Measurements from ENCODE around the gene CCDC88B.
A peak's percentile ranks its signal among the peaks of the same experiment; 100 is the strongest.

The CCDC88B gene

GRCh38 chr11:64292460-64293254 lies 47.3 kb upstream of the CCDC88B start:
- peaks cover 0 to 23% (median 18%) of the 10 kb centered on the region in 4 experiments for H3K4me1 ChIP-seq (ENCODE audit: control extremely low read depth in 1 of 4, control insufficient read depth in 4 of 4, insufficient read depth in 4 of 4, low read length in 3 of 4)
- CTCF ChIA-PET, result interaction anchor here (1.4 to 6.1 kb wide), 2 partner anchors 10 to 22 kb away, joined by 4 to 45 read pairs; partner anchors contain the start of genes CATSPERZ and ESRRA
- DNase-seq, result no peak

DNA sequence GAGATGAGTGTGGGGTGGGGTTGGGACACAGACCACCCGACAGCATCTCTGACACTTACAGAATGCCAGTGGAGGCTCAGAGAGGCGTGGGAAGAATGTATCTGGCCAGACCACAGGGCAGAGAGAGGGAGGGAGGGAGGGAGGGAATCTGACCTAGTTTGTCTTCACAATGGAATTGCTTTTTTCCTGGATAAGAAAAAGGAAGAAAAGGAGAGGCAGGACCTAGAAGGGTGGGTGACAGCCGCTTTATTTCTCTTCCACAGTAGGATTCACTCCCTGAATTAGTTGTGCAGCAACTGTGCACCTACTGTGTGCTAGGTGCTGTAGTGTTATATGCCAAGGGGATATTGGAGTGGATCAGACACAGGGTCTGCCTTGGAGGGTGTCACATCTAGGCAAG lies 45.2 kb upstream of the CCDC88B start:
- 81% methylated on average over 3 of the region's 3 CpGs for WGBS (ENCODE audit: insufficient coverage)
- CTCF ChIA-PET, result interaction anchor here (0.7 to 2.4 kb wide), 6 partner anchors 31 to 1735 kb away, joined by 3 to 6 read pairs (median 3); no protein-coding TSS in a partner anchor

More at GRCh38 chr11:64292460-64293254, 47.3 kb upstream of the CCDC88B start:
- Histone ChIP-seq H3K27me3 (replicated peaks in 2 of 5; ENCODE audit: control insufficient read depth in 4 of 5, insufficient read depth in 5 of 5, low read length in 4 of 5) (peaks cover 14 to 83% (median 44%) of the 10 kb centered on the region in 5 experiments), H3K36me3 (ENCODE audit: control insufficient read depth in 4 of 4, insufficient read depth in 4 of 4, low read length in 3 of 4) (peaks cover 0 to 2% (median 0%) of the 10 kb centered on the region in 4 experiments), H3K9me3 (ENCODE audit: control extremely low read depth in 1 of 5, control insufficient read depth in 4 of 5, insufficient read depth in 2 of 5, low read depth in 1 of 5, low read length in 4 of 5) (no peaks in the 10 kb centered on the region), H3K27ac (ENCODE audit: insufficient read depth in 1 of 2, low read depth in 1 of 2, low read length in 2 of 2, poor library complexity in 1 of 2, severe bottlenecking in 2 of 2) (no peak overlapping the region), H3K4me3 (ENCODE audit: control insufficient read depth in 1 of 7, extremely low read depth in 1 of 7, insufficient read depth in 4 of 7, low read depth in 2 of 7, low read length in 6 of 7) (peak overlapping the region in 6 of 7 experiments; percentile 10 to 62 (median 40))
- POLR2A ChIA-PET, result no interaction called here
- WGBS (ENCODE audit: insufficient coverage), result 40% methylated on average over 29 of the region's 42 CpGs

GRCh38 chr11:64295760-64296159 lies 44.2 kb upstream of the CCDC88B start:
- Histone ChIP-seq H3K27me3 (replicated peaks in 2 of 5; ENCODE audit: control insufficient read depth in 4 of 5, insufficient read depth in 5 of 5, low read length in 4 of 5) (peaks cover 14 to 99% (median 64%) of the 10 kb centered on the region in 5 experiments), H3K4me3 (ENCODE audit: control insufficient read depth in 1 of 7, extremely low read depth in 1 of 7, insufficient read depth in 4 of 7, low read depth in 2 of 7, low read length in 6 of 7) (no peak overlapping the region), H3K9me3 (ENCODE audit: control extremely low read depth in 1 of 5, control insufficient read depth in 4 of 5, insufficient read depth in 2 of 5, low read depth in 1 of 5, low read length in 4 of 5) (no peaks in the 10 kb centered on the region), H3K36me3 (ENCODE audit: control insufficient read depth in 4 of 4, insufficient read depth in 4 of 4, low read length in 3 of 4) (no peaks in the 10 kb centered on the region), H3K27ac (ENCODE audit: insufficient read depth in 1 of 2, low read depth in 1 of 2, low read length in 2 of 2, poor library complexity in 1 of 2, severe bottlenecking in 2 of 2) (no peak overlapping the region), H3K4me1 (ENCODE audit: control extremely low read depth in 1 of 4, control insufficient read depth in 4 of 4, insufficient read depth in 4 of 4, low read length in 3 of 4) (peaks cover 0 to 49% (median 38%) of the 10 kb centered on the region in 4 experiments)
- WGBS (ENCODE audit: insufficient coverage), result 100% methylated on average over 2 of the region's 4 CpGs
- no peak for DNase-seq
- ChIA-PET CTCF (interaction anchor here (0.7 to 2.4 kb wide), 6 partner anchors 32 to 1736 kb away, joined by 3 to 6 read pairs (median 3); no protein-coding TSS in a partner anchor), POLR2A (interaction anchor here (1.1 kb wide), 1 partner anchor 25 kb away, joined by 6 read pairs; no protein-coding TSS in a partner anchor)

More for the DNA sequence above, 45.2 kb upstream of the CCDC88B start:
- DNase-seq, result no peak
- POLR2A ChIA-PET, result interaction anchor here (0.7 kb wide), 1 partner anchor 90 kb away, joined by 4 read pairs; no protein-coding TSS in a partner anchor
- Histone ChIP-seq H3K27me3 (replicated peaks in 2 of 5; ENCODE audit: control insufficient read depth in 4 of 5, insufficient read depth in 5 of 5, low read length in 4 of 5) (peaks cover 14 to 99% (median 61%) of the 10 kb centered on the region in 5 experiments), H3K9me3 (ENCODE audit: control extremely low read depth in 1 of 5, control insufficient read depth in 4 of 5, insufficient read depth in 2 of 5, low read depth in 1 of 5, low read length in 4 of 5) (no peaks in the 10 kb centered on the region), H3K4me1 (ENCODE audit: control extremely low read depth in 1 of 4, control insufficient read depth in 4 of 4, insufficient read depth in 4 of 4, low read length in 3 of 4) (peaks cover 0 to 39% (median 28%) of the 10 kb centered on the region in 4 experiments), H3K36me3 (ENCODE audit: control insufficient read depth in 4 of 4, insufficient read depth in 4 of 4, low read length in 3 of 4) (no peaks in the 10 kb centered on the region), H3K27ac (ENCODE audit: insufficient read depth in 1 of 2, low read depth in 1 of 2, low read length in 2 of 2, poor library complexity in 1 of 2, severe bottlenecking in 2 of 2) (no peak overlapping the region), H3K4me3 (ENCODE audit: control insufficient read depth in 1 of 7, extremely low read depth in 1 of 7, insufficient read depth in 4 of 7, low read depth in 2 of 7, low read length in 6 of 7) (no peak overlapping the region)

GRCh38 chr11:64296236-64296635 lies 43.8 kb upstream of the CCDC88B start:
- Histone ChIP-seq H3K36me3 (ENCODE audit: control insufficient read depth in 4 of 4, insufficient read depth in 4 of 4, low read length in 3 of 4) (no peaks in the 10 kb centered on the region), H3K27ac (ENCODE audit: insufficient read depth in 1 of 2, low read depth in 1 of 2, low read length in 2 of 2, poor library complexity in 1 of 2, severe bottlenecking in 2 of 2) (no peak overlapping the region), H3K9me3 (ENCODE audit: control extremely low read depth in 1 of 5, control insufficient read depth in 4 of 5, insufficient read depth in 2 of 5, low read depth in 1 of 5, low read length in 4 of 5) (no peaks in the 10 kb centered on the region), H3K4me1 (ENCODE audit: control extremely low read depth in 1 of 4, control insufficient read depth in 4 of 4, insufficient read depth in 4 of 4, low read length in 3 of 4) (peaks cover 0 to 50% (median 40%) of the 10 kb centered on the region in 4 experiments), H3K27me3 (replicated peaks in 2 of 5; ENCODE audit: control insufficient read depth in 4 of 5, insufficient read depth in 5 of 5, low read length in 4 of 5) (peaks cover 14 to 95% (median 62%) of the 10 kb centered on the region in 5 experiments), H3K4me3 (ENCODE audit: control insufficient read depth in 1 of 7, extremely low read depth in 1 of 7, insufficient read depth in 4 of 7, low read depth in 2 of 7, low read length in 6 of 7) (no peak overlapping the region)
- CTCF ChIA-PET, result interaction anchor here (1.1 to 2.9 kb wide), 4 partner anchors 12 to 90 kb away, joined by 3 to 10 read pairs (median 5); partner anchors contain the start of genes BAD, FERMT3, PRDX5 and TRMT112
- POLR2A ChIA-PET, result interaction anchor here (1.1 kb wide), 1 partner anchor 26 kb away, joined by 6 read pairs; no protein-coding TSS in a partner anchor
- 22% methylated on average over 1 of the region's 1 CpG for WGBS (ENCODE audit: insufficient coverage)
- DNase-seq, result no peak

GRCh38 chr11:64296830-64297698 lies 42.9 kb upstream of the CCDC88B start:
- 5% methylated on average over 27 of the region's 34 CpGs for WGBS (ENCODE audit: insufficient coverage)
- peaks cover 0 to 41% (median 33%) of the 10 kb centered on the region in 4 experiments for H3K4me1 ChIP-seq (ENCODE audit: control extremely low read depth in 1 of 4, control insufficient read depth in 4 of 4, insufficient read depth in 4 of 4, low read length in 3 of 4)
- CTCF ChIA-PET, result interaction anchor here (0.8 to 2.9 kb wide), 7 partner anchors 13 to 91 kb away, joined by 3 to 10 read pairs (median 4); partner anchors contain the start of genes BAD, FERMT3, PRDX5 and TRMT112

DNA sequence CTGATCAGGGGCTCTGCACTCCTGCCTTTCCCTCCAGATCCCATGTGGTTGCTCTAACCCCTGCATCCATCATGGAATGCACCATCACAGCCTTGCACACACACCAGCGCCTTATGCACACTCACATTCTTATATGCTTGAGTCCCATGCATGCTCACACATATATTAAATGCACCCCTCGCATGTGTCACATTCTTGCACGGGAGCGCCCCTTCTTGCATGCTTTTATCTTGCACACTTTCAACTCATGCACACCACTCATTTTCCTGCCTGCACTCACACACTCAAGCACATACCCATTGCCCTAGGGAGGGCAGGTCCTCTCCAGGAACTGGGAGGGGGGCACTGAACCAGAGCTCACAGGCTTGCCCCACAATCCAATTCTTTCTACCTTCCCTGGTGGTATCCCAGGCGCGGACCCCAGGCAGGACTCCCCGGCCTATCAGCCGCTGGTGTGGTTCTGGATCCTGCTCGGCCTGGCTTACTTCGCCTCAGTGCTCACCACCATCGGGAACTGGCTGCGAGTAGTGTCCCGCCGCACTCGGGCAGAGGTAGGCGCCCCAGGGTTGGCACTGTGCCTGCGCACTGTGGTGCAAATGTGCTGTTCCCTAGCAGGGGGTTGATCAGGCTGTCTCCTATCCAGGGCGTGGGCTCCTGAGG lies 42.2 kb upstream of the CCDC88B start:
- Histone ChIP-seq H3K9me3 (ENCODE audit: control extremely low read depth in 1 of 5, control insufficient read depth in 4 of 5, insufficient read depth in 2 of 5, low read depth in 1 of 5, low read length in 4 of 5) (no peaks in the 10 kb centered on the region), H3K27ac (ENCODE audit: insufficient read depth in 1 of 2, low read depth in 1 of 2, low read length in 2 of 2, poor library complexity in 1 of 2, severe bottlenecking in 2 of 2) (no peak overlapping the region), H3K27me3 (replicated peaks in 2 of 5; ENCODE audit: control insufficient read depth in 4 of 5, insufficient read depth in 5 of 5, low read length in 4 of 5) (peaks cover 14 to 86% (median 62%) of the 10 kb centered on the region in 5 experiments), H3K36me3 (ENCODE audit: control insufficient read depth in 4 of 4, insufficient read depth in 4 of 4, low read length in 3 of 4) (no peaks in the 10 kb centered on the region), H3K4me3 (ENCODE audit: control insufficient read depth in 1 of 7, extremely low read depth in 1 of 7, insufficient read depth in 4 of 7, low read depth in 2 of 7, low read length in 6 of 7) (no peak overlapping the region), H3K4me1 (ENCODE audit: control extremely low read depth in 1 of 4, control insufficient read depth in 4 of 4, insufficient read depth in 4 of 4, low read length in 3 of 4) (peaks cover 0 to 35% (median 28%) of the 10 kb centered on the region in 4 experiments)
- ChIA-PET CTCF (interaction anchor here (1.1 to 2.9 kb wide), 5 partner anchors 13 to 92 kb away, joined by 3 to 10 read pairs (median 4); partner anchors contain the start of genes BAD and FERMT3), POLR2A (no interaction called here)
- 11% methylated on average over 17 of the region's 18 CpGs for WGBS (ENCODE audit: insufficient coverage)
- peak in 2 of 3 donors; percentile 41 to 43 for DNase-seq

More at GRCh38 chr11:64296830-64297698, 42.9 kb upstream of the CCDC88B start:
- DNase-seq, result no peak
- POLR2A ChIA-PET, result interaction anchor here (0.5 to 1.1 kb wide), 2 partner anchors 21 to 26 kb away, joined by 5 to 6 read pairs; no protein-coding TSS in a partner anchor
- Histone ChIP-seq H3K4me3 (ENCODE audit: control insufficient read depth in 1 of 7, extremely low read depth in 1 of 7, insufficient read depth in 4 of 7, low read depth in 2 of 7, low read length in 6 of 7) (no peak overlapping the region), H3K27me3 (replicated peaks in 2 of 5; ENCODE audit: control insufficient read depth in 4 of 5, insufficient read depth in 5 of 5, low read length in 4 of 5) (peaks cover 14 to 93% (median 65%) of the 10 kb centered on the region in 5 experiments), H3K9me3 (ENCODE audit: control extremely low read depth in 1 of 5, control insufficient read depth in 4 of 5, insufficient read depth in 2 of 5, low read depth in 1 of 5, low read length in 4 of 5) (no peaks in the 10 kb centered on the region), H3K36me3 (ENCODE audit: control insufficient read depth in 4 of 4, insufficient read depth in 4 of 4, low read length in 3 of 4) (no peaks in the 10 kb centered on the region), H3K27ac (ENCODE audit: insufficient read depth in 1 of 2, low read depth in 1 of 2, low read length in 2 of 2, poor library complexity in 1 of 2, severe bottlenecking in 2 of 2) (no peak overlapping the region)
